Liver (tissue), 9 donors: ENCODE measurements around the gene PLP2. TPM values are rescaled to one million over a fixed set of nuclear protein-coding genes. Genes with fewer than 3 reads are reported as not detected.

ENCODE experiments used
- DNase-seq: peaks from one replicate; pipeline ENCODE4 v3.0.0-alpha.2; 2017; ENCODE audit warnings: low spot score
- H3K27ac ChIP-seq, 2 donors: one replicate each; pipeline ENCODE4 v1.7.0; 2013; ENCODE audit warnings: inconsistent platforms in 2 of 2, low read length in 2 of 2, control low read depth in 1 of 2, low read depth in 1 of 2, mild to moderate bottlenecking in 1 of 2
- H3K27me3 ChIP-seq, 4 donors: one replicate each; pipeline versions ENCODE4 v1.6.1 to v1.7.0; 2013; ENCODE audit warnings: low read length in 3 of 4, inconsistent platforms in 1 of 4, mild to moderate bottlenecking in 1 of 4, moderate library complexity in 1 of 4; ENCODE audit not compliant: control insufficient read depth in 4 of 4, insufficient read depth in 4 of 4
- H3K36me3 ChIP-seq, 4 donors: one replicate each; pipeline versions ENCODE4 v1.6.1 to v1.7.0; 2013; ENCODE audit warnings: low read length in 3 of 4, mild to moderate bottlenecking in 3 of 4, low read depth in 1 of 4, moderate library complexity in 1 of 4; ENCODE audit not compliant: control insufficient read depth in 4 of 4, insufficient read depth in 3 of 4
- H3K4me1 ChIP-seq, 4 donors: one replicate each; pipeline versions ENCODE4 v1.6.1 to v1.7.0; 2013; ENCODE audit warnings: low read length in 3 of 4, mild to moderate bottlenecking in 3 of 4, moderate library complexity in 1 of 4; ENCODE audit not compliant: control insufficient read depth in 4 of 4, insufficient read depth in 4 of 4
- H3K4me3 ChIP-seq, 3 donors: one replicate each; pipeline versions ENCODE4 v1.6.1 to v1.7.0; 2013; ENCODE audit warnings: low read length in 3 of 3, control low read depth in 1 of 3, low read depth in 1 of 3, mild to moderate bottlenecking in 1 of 3
- H3K9ac ChIP-seq, 2 donors: one replicate each; pipeline ENCODE4 v1.7.0; 2013; ENCODE audit warnings: low read length in 2 of 2, mild to moderate bottlenecking in 2 of 2, moderate library complexity in 2 of 2, control low read depth in 1 of 2, low read depth in 1 of 2
- H3K9me3 ChIP-seq, 4 donors: one replicate each; pipeline versions ENCODE4 v1.6.1 to v1.7.0; 2013; ENCODE audit warnings: low read length in 3 of 4; ENCODE audit not compliant: control insufficient read depth in 4 of 4
- CTCF ChIP-seq: fragments of 150-350 bp; IDR thresholded peaks from 2 replicates; pipeline ENCODE4 v1.5.1; 2017; ENCODE audit warnings: improper control_type of control experiment, low read depth, low read length; ENCODE audit not compliant: missing input control
- EGR1 ChIP-seq, 2 donors: IDR thresholded peaks; 2 replicates each; pipeline ENCODE4 v1.6.1; 2016 to 2018; ENCODE audit warnings: antibody characterized with exemption in 2 of 2, low read depth in 2 of 2
- FOXA1 ChIP-seq: IDR thresholded peaks from 2 replicates; pipeline ENCODE4 v1.6.1; 2016; ENCODE audit warnings: antibody characterized with exemption
- FOXA2 ChIP-seq: IDR thresholded peaks from 2 replicates; pipeline ENCODE4 v1.6.1; 2016; ENCODE audit warnings: antibody characterized with exemption
- GABPA ChIP-seq, 2 donors: IDR thresholded peaks in 1 of 2; conservative IDR thresholded peaks in 1 of 2; 2 replicates each; pipeline ENCODE4 v1.6.1; 2016; ENCODE audit warnings: antibody characterized with exemption in 2 of 2, mild to moderate bottlenecking in 1 of 2, moderate library complexity in 1 of 2
- HNF4A ChIP-seq, 2 donors: conservative IDR thresholded peaks; 2 replicates each; pipeline ENCODE4 v1.6.1; 2016; ENCODE audit warnings: antibody characterized with exemption in 2 of 2, mild to moderate bottlenecking in 2 of 2
- HNF4G ChIP-seq: IDR thresholded peaks from 2 replicates; pipeline ENCODE4 v1.6.1; 2016; ENCODE audit warnings: antibody characterized with exemption
- JUND ChIP-seq, 2 donors: IDR thresholded peaks; 2 replicates each; pipeline ENCODE4 v1.6.1; 2016; ENCODE audit warnings: antibody characterized with exemption in 2 of 2
- MAX ChIP-seq: IDR thresholded peaks from 2 replicates; pipeline ENCODE4 v1.6.1; 2016; ENCODE audit warnings: antibody characterized with exemption
- NR2F2 ChIP-seq: IDR thresholded peaks from 2 replicates; pipeline ENCODE4 v1.6.1; 2016; ENCODE audit warnings: antibody characterized with exemption
- RAD21 ChIP-seq, 2 donors: IDR thresholded peaks; 2 replicates each; pipeline ENCODE4 v1.6.1; 2016; ENCODE audit warnings: antibody characterized with exemption in 2 of 2, mild to moderate bottlenecking in 2 of 2
- REST ChIP-seq: IDR thresholded peaks from 2 replicates; pipeline ENCODE4 v1.6.1; 2016; ENCODE audit warnings: antibody characterized with exemption, mild to moderate bottlenecking
- RXRA ChIP-seq, 2 donors: IDR thresholded peaks; 2 replicates each; pipeline ENCODE4 v1.6.1; 2017 to 2018; ENCODE audit warnings: antibody characterized with exemption in 2 of 2, mild to moderate bottlenecking in 1 of 2
- SP1 ChIP-seq: IDR thresholded peaks from 2 replicates; pipeline ENCODE4 v1.6.1; 2018; ENCODE audit warnings: antibody characterized with exemption, mild to moderate bottlenecking
- TAF1 ChIP-seq: conservative IDR thresholded peaks from 2 replicates; pipeline ENCODE4 v1.6.1; 2016; ENCODE audit warnings: antibody characterized with exemption, mild to moderate bottlenecking
- YY1 ChIP-seq: IDR thresholded peaks from 2 replicates; pipeline ENCODE4 v1.6.1; 2016; ENCODE audit warnings: antibody characterized with exemption, mild to moderate bottlenecking
- ZBTB33 ChIP-seq: IDR thresholded peaks from 2 replicates; pipeline ENCODE4 v1.6.1; 2016; ENCODE audit warnings: antibody characterized with exemption
- WGBS: extraction: QIAGEN DNeasy Blood & Tissue Kit; methylation state at CpG from one replicate; pipeline ENCODE4 v1.1.7; 2013; 5-methylcytosine and 5-hydroxymethylcytosine counted together
- polyA plus RNA-seq, 2 donors: library from polyadenylated mRNA; stranded (reverse) in 1 of 2; unstranded in 1 of 2; fragments of 200-250 nt in 1 of 2; fragments of >200 nt in 1 of 2; fragmentation: Nextera tagmentation in 1 of 2; extraction: Ambion mirVana in 1 of 2; gene quantifications; one replicate each; pipeline versions ENCODE4 v1.2.1 to v1.2.3, GENCODE V29; 2013 to 2015
- total RNA-seq, 2 donors: library from RNA; depleted of rRNA; stranded (reverse); fragments of >200 nt; gene quantifications; one replicate each; pipeline ENCODE4 v1.2.3, GENCODE V29; 2014
- donor health status: healthy.
- donor health status: healthy.
- donor health status: healthy.
- donor health status: healthy.
- donor health status: healthy.

PLP2 gene
- total and polyA plus RNA-seq, 4 donors = 2.4 to 24.5 (median 14.7) TPM

GRCh38 chrX:49197543-49198087, 25.9 kb downstream of the PLP2 start:
- Histone ChIP-seq H3K36me3 (no peaks in the 10 kb centered on the region), H3K4me3 (no peak overlapping the region), H3K9me3 (no peaks in the 10 kb centered on the region), H3K27ac (no peak overlapping the region), H3K9ac (no peak overlapping the region), H3K27me3 (no peaks in the 10 kb centered on the region), H3K4me1 (peaks cover 0 to 4% (median 2%) of the 10 kb centered on the region in 4 donors)
- WGBS = 67% methylated on average over 13 of the region's 13 CpGs
- TF ChIP-seq CTCF = no peak
- TF ChIP-seq FOXA2 = no peak
- TF ChIP-seq REST = no peak
- no peak for TF ChIP-seq GABPA (IDR thresholded peaks at IDR 0.05 in 1 of 2, conservative IDR thresholded peaks at IDR 0.05 in 1 of 2)
- TF ChIP-seq HNF4G = no peak
- no peak for TF ChIP-seq YY1
- TF ChIP-seq ZBTB33 = no peak
- no peak for TF ChIP-seq JUND (IDR thresholded peaks at IDR 0.05)
- no peak for TF ChIP-seq FOXA1
- TF ChIP-seq RXRA (IDR thresholded peaks at IDR 0.05) = no peak
- no peak for TF ChIP-seq EGR1 (IDR thresholded peaks at IDR 0.05; ENCODE audit: low read depth in 2 of 2)
- TF ChIP-seq HNF4A (conservative IDR thresholded peaks at IDR 0.05) = no peak
- no peak for TF ChIP-seq RAD21 (IDR thresholded peaks at IDR 0.05)
- no peak for TF ChIP-seq SP1
- TF ChIP-seq NR2F2 = no peak
- no peak for TF ChIP-seq TAF1
- TF ChIP-seq MAX = no peak
- DNase-seq = no peak
